ENCODE measurements around the gene COX7B. TPM values are rescaled to one million over a fixed set of nuclear protein-coding genes. Genes with fewer than 3 reads are reported as not detected.
"Not testable (repeated sequence)": the region's sequence is repeated elsewhere in the genome, so short reads cannot be mapped to it uniquely, and the experiment has no call there.

The COX7B gene
- total RNA-seq, 1 experiment from 2014 or later, result 356 TPM

- H4K20me1 ChIP-seq (ENCODE audit: insufficient read depth), result no peaks in the 10 kb centered on the region
- peak overlapping the region; percentile 74 for H3K4me2 ChIP-seq
- BruUV-seq (replicated peaks), result no TSS peak
- DNase-seq, result no peak
- H3K4me1 ChIP-seq (replicated peaks; ENCODE audit: insufficient read depth), result peaks cover 31% of the 10 kb centered on the region
- ChIA-PET CTCF (no interaction called here), POLR2A (ENCODE audit: unreplicated experiment) (no interaction called here)
- no peak overlapping the region for H3K4me3 ChIP-seq
- intact Hi-C loops (cut with micrococcal nuclease; ENCODE audit: unreplicated experiment), result no loop called here
- no peaks in the 10 kb centered on the region for H3K9me2 ChIP-seq (ENCODE audit: insufficient read depth)
- no peak overlapping the region for H2AFZ ChIP-seq
- no peaks in the 10 kb centered on the region for H3K79me2 ChIP-seq (ENCODE audit: low read depth)
- TF ChIP-seq, protein P1, sequence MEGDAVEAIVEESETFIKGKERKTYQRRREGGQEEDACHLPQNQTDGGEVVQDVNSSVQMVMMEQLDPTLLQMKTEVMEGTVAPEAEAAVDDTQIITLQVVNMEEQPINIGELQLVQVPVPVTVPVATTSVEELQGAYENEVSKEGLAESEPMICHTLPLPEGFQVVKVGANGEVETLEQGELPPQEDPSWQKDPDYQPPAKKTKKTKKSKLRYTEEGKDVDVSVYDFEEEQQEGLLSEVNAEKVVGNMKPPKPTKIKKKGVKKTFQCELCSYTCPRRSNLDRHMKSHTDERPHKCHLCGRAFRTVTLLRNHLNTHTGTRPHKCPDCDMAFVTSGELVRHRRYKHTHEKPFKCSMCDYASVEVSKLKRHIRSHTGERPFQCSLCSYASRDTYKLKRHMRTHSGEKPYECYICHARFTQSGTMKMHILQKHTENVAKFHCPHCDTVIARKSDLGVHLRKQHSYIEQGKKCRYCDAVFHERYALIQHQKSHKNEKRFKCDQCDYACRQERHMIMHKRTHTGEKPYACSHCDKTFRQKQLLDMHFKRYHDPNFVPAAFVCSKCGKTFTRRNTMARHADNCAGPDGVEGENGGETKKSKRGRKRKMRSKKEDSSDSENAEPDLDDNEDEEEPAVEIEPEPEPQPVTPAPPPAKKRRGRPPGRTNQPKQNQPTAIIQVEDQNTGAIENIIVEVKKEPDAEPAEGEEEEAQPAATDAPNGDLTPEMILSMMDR (conservative IDR thresholded peaks at IDR 0.05), result no peak
- TF ChIP-seq EZH2 (IDR thresholded peaks at IDR 0.05; ENCODE audit: low read depth), result no peak
- peaks cover 20% of the 10 kb centered on the region for H3F3A ChIP-seq (ENCODE audit: insufficient read depth, low read depth)
- H3K27me3 ChIP-seq (ENCODE audit: insufficient read depth, low read depth), result no peaks in the 10 kb centered on the region
- no peaks in the 10 kb centered on the region for H3K36me3 ChIP-seq (ENCODE audit: low read depth)
- peak overlapping the region; percentile 96 for H3K27ac ChIP-seq
- no peaks in the 10 kb centered on the region for H3K9me3 ChIP-seq (ENCODE audit: insufficient read depth, low read depth)
Observed at GRCh38 chrX:77938083-77938680, 38.9 kb downstream of the COX7B start.

DNA sequence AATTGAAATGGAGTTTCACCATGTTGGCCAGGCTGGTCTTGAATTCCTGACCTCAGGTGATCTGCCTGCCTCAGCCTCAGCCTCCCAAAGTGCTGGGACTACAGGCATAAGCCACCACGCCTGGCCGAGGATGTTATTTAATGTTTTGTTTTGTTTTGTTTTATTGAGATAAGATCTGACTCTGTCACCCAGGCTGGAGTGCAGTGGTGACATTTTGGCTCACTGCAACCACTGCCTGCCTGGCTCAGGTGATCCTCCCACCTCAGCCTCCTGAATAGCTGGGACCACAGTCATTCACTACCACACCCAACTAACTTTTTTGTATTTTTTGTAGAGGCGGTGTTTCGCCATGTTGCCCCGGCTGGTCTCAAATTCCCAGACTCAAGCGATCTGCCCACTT lies 45.8 kb downstream of the COX7B start:
- H3K9me3 ChIP-seq (ENCODE audit: insufficient read depth, low read depth); H3F3A ChIP-seq (ENCODE audit: insufficient read depth, low read depth); H3K4me1 ChIP-seq (replicated peaks; ENCODE audit: insufficient read depth); H3K27me3 ChIP-seq (ENCODE audit: insufficient read depth, low read depth); BruUV-seq (replicated peaks); H3K27ac ChIP-seq; H3K4me2 ChIP-seq; POLR2A ChIA-PET (ENCODE audit: unreplicated experiment); H3K4me3 ChIP-seq; H3K79me2 ChIP-seq (ENCODE audit: low read depth); H2AFZ ChIP-seq; H3K9me2 ChIP-seq (ENCODE audit: insufficient read depth); intact Hi-C loops (cut with micrococcal nuclease; ENCODE audit: unreplicated experiment); H4K20me1 ChIP-seq (ENCODE audit: insufficient read depth); CTCF ChIA-PET; H3K36me3 ChIP-seq (ENCODE audit: low read depth): not testable (repeated sequence)
- DNase-seq, result peak in 1 of 2 experiments; percentile 6

GRCh38 chrX:77945910-77946545 lies 46.8 kb downstream of the COX7B start:
- ChIA-PET CTCF (no interaction called here), POLR2A (ENCODE audit: unreplicated experiment) (no interaction called here)
- Histone ChIP-seq H2AFZ (no peak overlapping the region), H3K9me3 (ENCODE audit: insufficient read depth, low read depth) (no peaks in the 10 kb centered on the region), H3K36me3 (ENCODE audit: low read depth) (no peaks in the 10 kb centered on the region), H3K9me2 (ENCODE audit: insufficient read depth) (no peaks in the 10 kb centered on the region), H4K20me1 (ENCODE audit: insufficient read depth) (no peaks in the 10 kb centered on the region), H3K4me1 (replicated peaks; ENCODE audit: insufficient read depth) (no peaks in the 10 kb centered on the region; the same call in 1 of the 2 replicates), H3K79me2 (ENCODE audit: low read depth) (no peaks in the 10 kb centered on the region), H3F3A (ENCODE audit: insufficient read depth, low read depth) (no peaks in the 10 kb centered on the region), H3K27me3 (ENCODE audit: insufficient read depth, low read depth) (no peaks in the 10 kb centered on the region), H3K27ac (no peak overlapping the region), H3K4me3 (no peak overlapping the region), H3K4me2 (no peak overlapping the region)
- TF ChIP-seq, protein P1 (conservative IDR thresholded peaks at IDR 0.05), result no peak
- no peak for TF ChIP-seq EZH2 (IDR thresholded peaks at IDR 0.05; ENCODE audit: low read depth)
- intact Hi-C loops (cut with micrococcal nuclease; ENCODE audit: unreplicated experiment), result no loop called here
- DNase-seq, result no peak
- BruUV-seq (replicated peaks), result no TSS peak

GRCh38 chrX:77946571-77946970 lies 47.3 kb downstream of the COX7B start:
- H3F3A ChIP-seq (ENCODE audit: insufficient read depth, low read depth), result no peaks in the 10 kb centered on the region
- CTCF ChIA-PET, result no interaction called here
- no peak overlapping the region for H2AFZ ChIP-seq
- intact Hi-C loops (cut with micrococcal nuclease; ENCODE audit: unreplicated experiment), result no loop called here
- DNase-seq, result no peak
- no peaks in the 10 kb centered on the region for H3K79me2 ChIP-seq (ENCODE audit: low read depth)
- no peak overlapping the region for H3K4me2 ChIP-seq
- H3K27me3 ChIP-seq (ENCODE audit: insufficient read depth, low read depth), result no peaks in the 10 kb centered on the region
- H3K36me3 ChIP-seq (ENCODE audit: low read depth), result no peaks in the 10 kb centered on the region
- H3K27ac ChIP-seq, result no peak overlapping the region
- H3K4me3 ChIP-seq, result no peak overlapping the region
- BruUV-seq (replicated peaks), result no TSS peak
- H3K9me3 ChIP-seq (ENCODE audit: insufficient read depth, low read depth), result no peaks in the 10 kb centered on the region
- TF ChIP-seq, protein P1 (conservative IDR thresholded peaks at IDR 0.05), result peak; percentile 25; the same call in 1 of the 2 replicates
- no peak for TF ChIP-seq EZH2 (IDR thresholded peaks at IDR 0.05; ENCODE audit: low read depth)
- POLR2A ChIA-PET (ENCODE audit: unreplicated experiment), result no interaction called here
- no peaks in the 10 kb centered on the region for H3K9me2 ChIP-seq (ENCODE audit: insufficient read depth)
- H3K4me1 ChIP-seq (replicated peaks; ENCODE audit: insufficient read depth), result no peaks in the 10 kb centered on the region; the same call in 1 of the 2 replicates
- no peaks in the 10 kb centered on the region for H4K20me1 ChIP-seq (ENCODE audit: insufficient read depth)
